K562 (cell line): Measurements from ENCODE around the gene PTCRA. TPM values are rescaled to one million over a fixed set of nuclear protein-coding genes. Genes with fewer than 3 reads are reported as not detected.

Experiments used
- ATF2 ChIP-seq: sonication (generic); formaldehyde crosslinking; IDR thresholded peaks from 2 replicates; pipeline ENCODE4 v1.8.1; 2022; ENCODE audit warnings: missing genetic modification reagents
- DMBX1 ChIP-seq: fragments of 250-450 bp; sonication (Bioruptor Pico); IDR thresholded peaks from 2 replicates; pipeline ENCODE4 v1.8.0; 2022; ENCODE audit warnings: inconsistent platforms, mild to moderate bottlenecking, moderate library complexity, borderline replicate concordance
- FOXP4 ChIP-seq: sonication (generic); formaldehyde crosslinking; IDR thresholded peaks from 2 replicates; pipeline ENCODE4 v1.8.0; 2022; ENCODE audit warnings: mild to moderate bottlenecking, missing genetic modification reagents, borderline replicate concordance
- MCM3 ChIP-seq: fragments of 450-650 bp; IDR thresholded peaks from 2 replicates; pipeline ENCODE4 v1.6.1; 2016
- MXD1 ChIP-seq: fragments of 250-450 bp; sonication (Bioruptor Pico); IDR thresholded peaks from 2 replicates; pipeline ENCODE4 v1.8.0; 2021; ENCODE audit warnings: borderline replicate concordance, mild to moderate bottlenecking, moderate library complexity; ENCODE audit not compliant: poor library complexity, severe bottlenecking
- PTBP1 ChIP-seq: fragments of 200-400 bp; formaldehyde crosslinking; IDR thresholded peaks from 2 replicates; pipeline ENCODE4 v1.6.1; 2017; ENCODE audit warnings: low read depth, low read length
- SFPQ ChIP-seq: fragments of 200-400 bp; formaldehyde crosslinking; IDR thresholded peaks from 2 replicates; pipeline ENCODE4 v1.6.1; 2017; ENCODE audit warnings: mild to moderate bottlenecking, low read depth, low read length, moderate library complexity
- ZC3H4 ChIP-seq: sonication (generic); formaldehyde crosslinking; IDR thresholded peaks from 2 replicates; pipeline ENCODE4 v1.9.0; 2021; ENCODE audit warnings: missing genetic modification reagents, borderline replicate concordance
- polyA plus RNA-seq, 8 experiments: library from polyadenylated mRNA; depleted of rRNA in 4 of 8; stranded (reverse) in 5 of 8; unstranded in 3 of 8; fragments of >200 nt; fragmentation: Nextera tagmentation in 2 of 8; fragmentation: Illumina TruSeq in 1 of 8; extraction: Ambion mirVana in 2 of 8; extraction: Trizol in 1 of 8; gene quantifications; 2 replicates each; pipeline versions ENCODE4 v1.2.1 to v1.2.3, GENCODE V29; 2011 to 2014; ENCODE audit warnings: inconsistent platforms in 1 of 8, missing spikeins in 1 of 8
- total RNA-seq, 7 experiments: library from RNA; depleted of rRNA in 6 of 7; stranded (reverse); fragments of >200 nt in 6 of 7; fragmentation: Illumina TruSeq in 2 of 7; extraction: Trizol in 2 of 7; gene quantifications; 2 replicates each; pipeline versions ENCODE4 v1.2.1 to v1.2.3, GENCODE V29; 2011 to 2021; ENCODE audit warnings: low replicate concordance in 1 of 7

PTCRA gene
- total and polyA plus RNA-seq, 9 of the 15 experiments (the other 6 are each of a cell fraction or from before 2014, with no cell fraction given), result 0.21 TPM; not detected in 8

GRCh38 chr6:42968783-42969182, 52.9 kb downstream of the PTCRA start (continued):
- TF ChIP-seq ATF2 (CRISPR knock-in tag) (no peak), PTBP1 (no peak), FOXP4 (CRISPR knock-in tag) (no peak), MCM3 (no peak), DMBX1 (CRISPR knock-in tag) (no peak), ZC3H4 (CRISPR knock-in tag) (no peak), SFPQ (no peak), MXD1 (CRISPR knock-in tag) (no peak)
